Natural killer cell (primary cell): ENCODE results near the gene LACTBL1. TPM values are rescaled to one million over a fixed set of nuclear protein-coding genes. Genes with fewer than 3 reads are reported as not detected.

Source experiments
- ATAC-seq, 3 donors: fragments of 150-1000 bp in 2 of 3; fragments of 200-7000 bp in 1 of 3; cut with Tn5 transposase; 1 replicate in 1 of 3; 2 replicates in 2 of 3; pipeline ENCODE4 v1.10.0; 2021; ENCODE audit warnings: mild to moderate bottlenecking in 2 of 3, moderate library complexity in 2 of 3
- DNase-seq, 2 donors: peaks; one replicate each; pipeline versions ENCODE4 v3.0.0 to v3.0.0-alpha.2; 2013 to 2021; ENCODE audit warnings: mixed read lengths in 1 of 2
- H3K27ac ChIP-seq: one replicate; pipeline ENCODE4 v1.5.1; 2013; ENCODE audit warnings: mild to moderate bottlenecking, low read length
- H3K27me3 ChIP-seq: one replicate; pipeline ENCODE4 v1.6.1; 2013; ENCODE audit warnings: low read length; ENCODE audit not compliant: control insufficient read depth, insufficient read depth
- H3K36me3 ChIP-seq: one replicate; pipeline ENCODE4 v1.6.1; 2013; ENCODE audit warnings: low read length; ENCODE audit not compliant: control insufficient read depth, insufficient read depth
- H3K4me1 ChIP-seq: one replicate; pipeline ENCODE4 v1.6.1; 2013; ENCODE audit warnings: low read length; ENCODE audit not compliant: control insufficient read depth, insufficient read depth
- H3K4me3 ChIP-seq: one replicate; pipeline ENCODE4 v1.5.1; 2013; ENCODE audit warnings: low read length
- H3K9me3 ChIP-seq: one replicate; pipeline ENCODE4 v1.6.1; 2013; ENCODE audit warnings: low read length; ENCODE audit not compliant: control insufficient read depth, insufficient read depth
- H3K27ac Mint-ChIP-seq, 2 donors: one replicate each; pipeline ENCODE4 v1.8.0; 2022; ENCODE audit warnings: mild to moderate bottlenecking in 2 of 2, mixed read lengths in 2 of 2, moderate library complexity in 1 of 2
- H3K27me3 Mint-ChIP-seq, 2 donors: one replicate each; pipeline ENCODE4 v1.8.0; 2022; ENCODE audit warnings: low read depth in 2 of 2, mixed read lengths in 2 of 2
- H3K36me3 Mint-ChIP-seq: one replicate; pipeline ENCODE4 v1.8.0; 2022; ENCODE audit warnings: mixed read lengths
- H3K4me1 Mint-ChIP-seq, 2 donors: one replicate each; pipeline ENCODE4 v1.8.0; 2022; ENCODE audit warnings: mixed read lengths in 2 of 2
- H3K4me3 Mint-ChIP-seq: one replicate; pipeline ENCODE4 v1.8.0; 2022; ENCODE audit warnings: mild to moderate bottlenecking, moderate library complexity, mixed read lengths
- H3K9me3 Mint-ChIP-seq, 2 donors: one replicate each; pipeline ENCODE4 v1.8.0; 2022; ENCODE audit warnings: mixed read lengths in 2 of 2
- CTCF ChIP-seq: fragments of 200-600 bp; IDR thresholded peaks from one replicate; pipeline ENCODE4 v1.8.0; 2022; ENCODE audit warnings: antibody characterized with exemption
- WGBS: methylation state at CpG from one replicate; pipeline ENCODE4 v1.1.7; 2013; ENCODE audit warnings: missing lambda C conversion rate; ENCODE audit not compliant: insufficient coverage; 5-methylcytosine and 5-hydroxymethylcytosine counted together
- intact Hi-C: fragments of 100-400 bp; cut with micrococcal nuclease; formaldehyde crosslinking; loops from one replicate; pipeline ENCODE4 v1.14.2; 2022
- total RNA-seq, 4 donors: library from RNA; stranded (reverse); fragments of 120-200 nt in 1 of 4; gene quantifications; one replicate each; pipeline versions ENCODE4 v1.2.3 to v1.2.4, GENCODE V29; 2013 to 2022

The LACTBL1 gene
- total RNA-seq, 3 donors from 2014 or later (not counting 1 experiment from before 2014, with no cell fraction given) = not detected

- DNase-seq (no peak), ATAC-seq (no peak)
- Histone ChIP-seq H3K9me3 (no peaks in the 10 kb centered on the region), H3K27ac (no peak overlapping the region), H3K4me3 (no peak overlapping the region), H3K4me1 (no peaks in the 10 kb centered on the region), H3K27me3 (peaks cover 2% of the 10 kb centered on the region), H3K36me3 (no peaks in the 10 kb centered on the region)
- Mint-ChIP-seq H3K4me1 (no peaks in the 10 kb centered on the region), H3K9me3 (no peaks in the 10 kb centered on the region), H3K27me3 (peaks cover 10 to 13% of the 10 kb centered on the region in 2 donors), H3K36me3 (no peaks in the 10 kb centered on the region), H3K4me3 (no peak overlapping the region), H3K27ac (no peak overlapping the region)
- 85% methylated on average over 7 of the region's 7 CpGs for WGBS
- TF ChIP-seq CTCF = no peak
- intact Hi-C loops = no loop called here
Observed at GRCh38 chr1:22955146-22955545, 17.5 kb downstream of the LACTBL1 start.

GRCh38 chr1:22953740-22954141 is 18.9 kb downstream of the LACTBL1 start:
- Histone ChIP-seq H3K36me3 (no peaks in the 10 kb centered on the region), H3K27me3 (peaks cover 2% of the 10 kb centered on the region), H3K4me1 (no peaks in the 10 kb centered on the region), H3K4me3 (no peak overlapping the region), H3K27ac (no peak overlapping the region), H3K9me3 (no peaks in the 10 kb centered on the region)
- Mint-ChIP-seq H3K27me3 (peaks cover 16 to 24% of the 10 kb centered on the region in 2 donors), H3K4me3 (no peak overlapping the region), H3K36me3 (no peaks in the 10 kb centered on the region), H3K27ac (no peak overlapping the region), H3K9me3 (no peaks in the 10 kb centered on the region), H3K4me1 (no peaks in the 10 kb centered on the region)
- DNase-seq (no peak), ATAC-seq (no peak)
- intact Hi-C loops = no loop called here
- WGBS = 19% methylated on average over 38 of the region's 38 CpGs
- no peak for TF ChIP-seq CTCF

GRCh38 chr1:22953057-22953739 is 19.5 kb downstream of the LACTBL1 start:
- intact Hi-C loops = no loop called here
- DNase-seq (no peak), ATAC-seq (no peak)
- WGBS = 16% methylated on average over 92 of the region's 92 CpGs
- Mint-ChIP-seq H3K36me3 (no peaks in the 10 kb centered on the region), H3K4me1 (no peaks in the 10 kb centered on the region), H3K4me3 (no peak overlapping the region), H3K27me3 (peaks cover 18 to 29% of the 10 kb centered on the region in 2 donors), H3K9me3 (no peaks in the 10 kb centered on the region), H3K27ac (no peak overlapping the region)
- Histone ChIP-seq H3K36me3 (no peaks in the 10 kb centered on the region), H3K27me3 (peaks cover 2% of the 10 kb centered on the region), H3K27ac (no peak overlapping the region), H3K9me3 (no peaks in the 10 kb centered on the region), H3K4me1 (no peaks in the 10 kb centered on the region), H3K4me3 (no peak overlapping the region)
- no peak for TF ChIP-seq CTCF

GRCh38 chr1:22952694-22953056 is 20.0 kb downstream of the LACTBL1 start:
- H3K27ac ChIP-seq = no peak overlapping the region
- no peaks in the 10 kb centered on the region for H3K4me1 ChIP-seq
- no peak overlapping the region for H3K4me3 ChIP-seq
- Mint-ChIP-seq H3K4me1 (no peaks in the 10 kb centered on the region), H3K27ac (no peak overlapping the region), H3K9me3 (no peaks in the 10 kb centered on the region), H3K4me3 (no peak overlapping the region), H3K36me3 (no peaks in the 10 kb centered on the region), H3K27me3 (peaks cover 18 to 34% of the 10 kb centered on the region in 2 donors)
- no peaks in the 10 kb centered on the region for H3K9me3 ChIP-seq
- WGBS = 82% methylated on average over 5 of the region's 5 CpGs
- ATAC-seq = no peak
- no peak for TF ChIP-seq CTCF
- H3K27me3 ChIP-seq = peaks cover 2% of the 10 kb centered on the region
- no peaks in the 10 kb centered on the region for H3K36me3 ChIP-seq
- DNase-seq = no peak
- intact Hi-C loops = no loop called here
